GM19043 (cell line): Measurements from ENCODE around the gene ARSG.
"Not testable (repeated sequence)": the region's sequence is repeated elsewhere in the genome, so short reads cannot be mapped to it uniquely, and the experiment has no call there.

Experiments used
- ATAC-seq: cut with Tn5 transposase; IDR thresholded peaks from one replicate; pipeline ENCODE4 v1.9.1; 2021; ENCODE audit warnings: low read depth; ENCODE audit not compliant: unreplicated experiment

ARSG gene

DNA sequence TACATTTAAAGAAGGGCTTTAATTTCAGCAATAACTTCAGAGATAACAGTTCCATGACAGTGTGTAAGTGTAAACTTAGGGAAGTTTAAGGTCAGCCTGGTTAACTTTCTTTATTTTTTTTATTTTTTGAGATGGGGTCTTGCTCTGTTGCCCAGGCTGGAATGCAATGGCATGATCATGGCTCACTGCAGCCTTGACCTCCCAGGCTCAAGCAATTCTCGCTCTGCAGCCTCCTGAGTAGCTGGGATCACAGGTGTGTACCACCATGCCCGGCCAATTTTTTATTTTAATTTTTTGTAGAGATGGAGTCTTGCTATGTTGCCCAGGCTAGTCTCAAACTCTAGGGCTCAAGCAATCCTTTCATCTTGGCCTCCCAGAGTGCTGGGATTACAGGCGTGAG, 15.0 kb upstream of the ARSG start:
- not testable (repeated sequence) for ATAC-seq

DNA sequence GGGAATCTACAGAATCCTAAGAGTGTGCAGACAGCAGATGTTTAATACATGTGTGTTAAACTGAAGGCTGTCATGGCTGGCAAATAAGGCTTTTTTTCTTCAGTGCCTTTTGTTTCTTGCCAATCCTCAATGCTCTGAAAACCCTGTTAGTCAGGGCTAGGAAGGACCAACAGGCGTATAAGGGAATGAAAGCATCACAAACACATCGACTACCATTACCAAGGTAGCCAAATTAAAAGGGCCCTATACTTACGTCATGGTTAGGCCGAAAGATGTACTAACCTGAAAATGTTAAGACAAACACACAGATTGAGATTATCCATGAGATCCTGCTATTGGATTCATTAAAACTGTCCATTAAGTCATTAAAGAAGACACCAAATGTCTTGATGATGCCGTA, 13.5 kb upstream of the ARSG start:
- no peak for ATAC-seq

DNA sequence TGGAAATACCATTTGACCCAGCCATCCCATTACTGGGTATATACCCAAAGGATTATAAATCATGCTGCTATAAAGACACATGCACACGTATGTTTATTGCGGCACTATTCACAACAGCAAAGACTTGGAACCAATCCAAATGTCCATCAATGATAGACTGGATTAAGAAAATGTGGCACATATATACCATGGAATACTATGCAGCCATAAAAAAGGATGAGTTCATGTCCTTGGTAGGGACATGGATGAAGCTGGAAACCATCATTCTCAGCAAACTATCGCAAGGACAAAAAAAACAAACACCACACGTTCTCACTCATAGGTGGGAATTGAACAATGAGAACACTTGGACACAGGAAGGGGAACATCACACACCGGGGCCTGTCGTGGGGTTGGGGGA, 9.3 kb upstream of the ARSG start:
- ATAC-seq: not testable (repeated sequence)

DNA sequence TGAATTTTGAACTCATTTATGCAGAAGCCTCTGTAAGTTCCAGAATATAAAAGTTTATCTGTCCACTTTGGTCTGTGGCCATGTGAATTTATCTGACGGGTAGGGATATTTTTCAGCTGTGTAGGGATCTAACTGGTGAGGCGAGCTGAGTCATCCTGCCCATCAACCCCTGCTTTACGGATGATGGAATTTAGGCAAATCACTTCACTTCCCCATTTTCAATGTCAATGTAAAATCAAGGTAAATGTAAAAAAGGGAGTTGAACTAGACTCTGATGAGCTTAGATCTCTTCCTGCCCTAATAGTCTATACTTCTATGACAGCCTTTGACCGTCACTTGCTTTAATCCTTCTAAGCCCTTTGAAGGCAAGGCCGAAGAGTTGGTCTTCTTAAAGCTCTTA, 2.9 kb upstream of the ARSG start:
- peak; percentile 20 for ATAC-seq

- ATAC-seq: no peak
Observed at GRCh38 chr17:68288804-68289203, 2.5 kb upstream of the ARSG start.

DNA sequence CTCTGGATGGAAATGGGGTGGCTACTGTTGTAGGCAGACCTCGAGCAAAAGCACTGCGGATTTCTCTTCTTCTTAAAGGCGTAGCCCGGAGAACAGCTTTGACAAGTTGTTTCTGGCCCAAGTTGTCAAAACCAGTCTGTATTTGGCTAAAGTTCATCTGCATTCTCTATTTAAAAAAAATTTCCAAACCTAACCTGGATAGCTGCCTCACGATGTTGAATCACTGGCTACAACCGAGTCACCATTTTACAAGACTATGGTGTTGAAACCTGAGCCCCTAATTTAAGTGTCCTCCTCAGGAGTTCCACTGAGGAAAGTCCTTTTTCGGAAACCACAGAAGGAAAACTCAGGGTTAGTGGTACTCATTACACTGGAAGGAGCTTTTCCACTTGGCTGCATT, 1.8 kb upstream of the ARSG start:
- no peak for ATAC-seq

- no peak for ATAC-seq
Observed at GRCh38 chr17:68289936-68290267, 1.4 kb upstream of the ARSG start.

DNA sequence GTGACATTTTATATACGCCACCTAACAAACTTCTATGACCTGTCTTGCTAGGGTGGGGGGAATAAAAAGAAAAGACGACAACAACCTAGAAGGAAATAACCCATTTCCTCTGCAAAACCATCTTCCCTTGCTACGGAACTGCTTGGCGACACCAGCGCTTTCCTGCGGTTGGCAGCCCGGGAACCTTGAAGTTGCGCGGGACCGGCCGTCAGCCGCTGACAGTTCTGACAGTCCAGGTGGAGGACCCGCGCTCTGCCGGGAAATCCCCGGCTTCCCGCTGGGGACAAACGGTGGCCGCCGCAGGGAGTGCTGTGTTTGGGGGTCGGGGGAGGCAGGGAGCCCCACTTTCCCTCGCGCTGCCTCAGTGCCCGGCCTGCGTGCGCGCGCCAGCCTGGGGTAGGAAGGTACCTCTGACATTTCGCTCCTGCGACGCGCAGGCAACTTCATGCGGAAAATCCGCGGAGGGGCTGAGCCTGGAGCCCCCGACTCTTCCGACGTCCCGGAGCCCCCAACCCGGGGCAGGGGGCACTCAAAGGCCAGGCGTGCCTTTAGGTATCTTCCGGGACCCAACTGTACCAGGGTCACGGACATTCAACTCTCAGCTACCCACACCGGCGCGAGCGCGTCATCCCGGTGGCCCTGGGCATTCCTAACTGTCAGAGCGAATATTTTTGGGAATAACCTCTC, 884 bp upstream of the ARSG start:
- ATAC-seq: no peak

DNA sequence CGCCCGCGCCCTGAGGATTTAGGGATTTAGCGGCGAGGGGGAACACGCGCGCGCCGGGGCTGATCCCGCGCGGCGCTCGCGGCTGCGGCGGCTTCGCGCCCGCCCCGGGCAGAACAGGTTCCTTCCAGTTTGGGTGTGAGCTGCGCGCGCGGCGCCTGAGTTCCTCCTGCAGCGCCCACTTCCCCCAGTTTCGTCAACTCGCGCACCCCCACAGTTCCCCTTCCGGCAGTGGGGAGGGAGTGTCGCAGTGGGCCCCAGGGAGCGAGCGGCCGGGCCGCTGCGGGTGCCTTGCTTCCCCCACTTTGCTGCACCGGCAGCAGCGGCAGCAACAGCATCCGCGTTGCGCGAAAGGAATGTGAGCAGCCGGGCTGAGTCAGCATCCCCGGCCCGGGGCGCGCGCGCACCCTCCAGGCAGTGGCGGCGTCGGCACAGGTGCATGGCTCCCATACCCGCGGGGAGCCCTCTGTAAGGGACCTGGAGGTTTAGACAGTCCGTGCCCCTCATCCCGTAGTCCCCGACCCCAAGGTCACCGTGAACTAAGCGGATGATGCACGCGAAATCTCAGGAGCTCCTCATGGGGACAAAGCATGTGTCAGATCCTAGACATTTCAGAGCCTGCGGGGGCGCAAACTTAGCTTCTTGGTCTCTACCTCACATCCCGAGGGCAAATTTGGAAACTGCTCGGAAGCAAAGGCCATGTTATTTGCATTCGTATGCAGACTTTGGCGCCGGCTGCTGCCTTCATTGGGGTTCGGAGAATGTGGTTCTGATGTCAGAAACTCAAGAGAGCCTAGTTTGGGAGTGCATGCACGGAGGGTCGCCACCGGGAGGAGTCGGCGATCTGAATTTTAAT, 767 bp downstream of the ARSG start:
- ATAC-seq: peak; percentile 48

DNA sequence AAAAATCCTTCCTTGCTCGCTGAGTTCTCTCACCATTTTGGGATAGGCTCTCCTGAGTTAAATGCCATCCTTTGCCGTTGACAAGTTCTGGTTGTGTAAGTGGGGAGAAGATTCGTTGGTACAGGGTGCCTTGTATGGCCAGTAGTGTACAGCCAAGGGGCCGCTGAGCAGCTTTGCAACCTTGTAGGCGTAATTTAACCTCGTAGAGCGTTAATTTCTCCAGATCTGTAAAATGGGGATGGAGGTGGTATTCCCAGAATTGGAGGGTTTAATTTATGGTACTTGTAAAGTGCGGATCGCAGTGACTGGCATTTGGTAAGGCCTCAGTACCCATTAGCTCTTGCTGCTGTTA, 1.4 kb downstream of the ARSG start:
- no peak for ATAC-seq

GRCh38 chr17:68293490-68294195, 2.3 kb downstream of the ARSG start:
- no peak for ATAC-seq

- ATAC-seq: no peak
Observed at GRCh38 chr17:68294196-68294555, 2.9 kb downstream of the ARSG start.

DNA sequence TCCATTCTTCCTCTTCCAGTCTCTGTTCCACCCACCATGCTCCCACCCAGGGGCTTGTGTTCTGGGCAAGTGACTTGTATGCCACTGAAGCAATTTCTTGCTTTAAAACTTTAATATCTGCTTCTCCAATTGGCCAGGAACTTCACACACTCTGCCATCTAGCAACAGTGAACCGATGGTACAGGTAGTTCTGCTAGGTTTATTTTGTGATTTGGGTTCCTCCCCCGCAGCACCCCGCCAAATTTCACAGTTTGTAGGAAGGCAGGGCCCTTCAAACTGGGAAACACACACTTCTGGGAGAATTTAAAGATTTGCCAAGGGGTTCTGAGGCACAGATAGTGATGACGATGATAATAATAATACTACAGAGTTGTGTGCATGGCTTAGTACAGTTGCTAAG, 3.3 kb downstream of the ARSG start:
- ATAC-seq: no peak

DNA sequence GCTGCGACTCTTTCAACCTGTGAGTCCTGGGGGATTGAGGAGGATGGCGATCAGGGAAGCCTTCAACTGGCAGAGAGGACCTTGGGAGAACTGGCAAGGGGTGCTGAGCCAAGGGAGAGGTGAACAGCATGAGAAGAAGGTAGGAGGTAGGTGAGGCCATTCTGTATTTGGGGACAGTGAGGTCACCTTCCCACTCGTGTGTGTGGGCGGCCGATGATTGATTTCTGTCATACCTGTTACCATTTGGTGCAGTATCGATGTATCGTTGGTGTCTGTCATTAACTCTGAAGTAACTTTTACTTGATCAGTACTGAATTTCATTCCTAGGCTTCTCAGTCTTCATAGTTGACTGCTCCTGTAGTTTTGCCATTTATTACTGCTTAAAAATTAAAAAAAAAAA, 3.8 kb downstream of the ARSG start:
- ATAC-seq: no peak

DNA sequence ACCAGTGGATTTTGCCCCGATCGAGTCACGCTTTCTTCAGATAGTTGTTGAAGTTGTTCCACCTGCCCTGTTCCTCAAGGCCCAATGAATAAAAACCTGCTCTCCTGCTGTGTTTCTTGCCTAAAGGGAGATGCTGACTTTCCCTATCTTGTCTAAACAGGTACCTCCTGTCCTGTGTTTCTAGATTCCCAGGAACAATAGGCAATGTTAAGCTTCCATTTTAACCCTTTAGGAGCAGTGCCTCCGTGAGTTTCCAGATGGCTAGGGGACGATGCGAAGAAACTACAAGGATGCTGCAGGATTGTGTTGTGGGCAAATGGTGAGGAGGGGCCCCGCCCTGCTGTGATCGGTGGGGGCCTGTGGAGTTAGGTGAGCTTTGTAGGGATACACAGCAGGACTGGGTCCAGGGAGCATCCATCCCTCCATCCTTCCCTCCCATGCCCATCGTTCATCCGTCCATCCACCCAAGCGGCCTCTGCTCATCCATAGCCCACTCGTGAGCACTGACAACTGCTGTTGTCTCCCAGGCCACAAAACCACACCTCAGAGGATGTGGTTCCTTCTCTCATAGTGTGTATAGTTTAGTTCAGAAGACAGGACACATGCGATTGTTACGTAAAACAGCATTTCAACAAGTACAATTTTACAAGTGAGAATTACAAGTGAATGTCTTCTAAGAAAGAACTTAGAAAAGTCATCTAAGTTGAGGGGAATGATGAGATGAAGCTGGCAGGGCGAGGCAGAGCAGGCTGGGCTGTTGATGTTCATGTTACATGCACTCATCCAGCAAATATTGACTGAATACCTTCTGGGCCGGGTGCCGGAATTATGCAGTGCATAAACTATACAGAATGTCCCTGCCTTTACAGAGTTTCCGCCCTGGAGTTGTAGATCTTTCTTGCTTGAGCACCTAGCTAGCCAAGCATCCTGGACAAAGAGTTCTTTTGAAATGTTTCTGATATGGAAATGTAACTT, 5.2 kb downstream of the ARSG start:
- ATAC-seq: no peak

DNA sequence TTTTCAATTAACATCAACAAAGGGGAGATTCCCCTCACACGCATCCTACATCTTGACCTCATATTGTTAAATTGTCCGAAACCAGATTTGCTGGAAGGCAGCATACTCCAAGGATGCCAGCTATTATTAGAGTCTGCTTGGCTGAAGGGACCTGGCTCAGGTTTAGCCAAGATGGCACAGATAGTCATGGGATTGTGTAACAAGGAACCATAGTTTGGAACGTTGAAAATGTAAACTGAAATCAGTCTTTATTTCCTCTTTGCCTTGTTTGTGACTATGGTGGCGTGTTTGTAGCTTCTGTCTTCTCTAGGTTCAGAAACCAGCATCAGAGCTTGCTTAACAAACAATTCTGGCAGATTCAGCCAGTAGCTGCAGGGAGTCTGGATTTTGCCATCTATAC, 5.9 kb downstream of the ARSG start:
- no peak for ATAC-seq

- ATAC-seq: no peak
Observed at GRCh38 chr17:68298601-68299000, 7.3 kb downstream of the ARSG start.

DNA sequence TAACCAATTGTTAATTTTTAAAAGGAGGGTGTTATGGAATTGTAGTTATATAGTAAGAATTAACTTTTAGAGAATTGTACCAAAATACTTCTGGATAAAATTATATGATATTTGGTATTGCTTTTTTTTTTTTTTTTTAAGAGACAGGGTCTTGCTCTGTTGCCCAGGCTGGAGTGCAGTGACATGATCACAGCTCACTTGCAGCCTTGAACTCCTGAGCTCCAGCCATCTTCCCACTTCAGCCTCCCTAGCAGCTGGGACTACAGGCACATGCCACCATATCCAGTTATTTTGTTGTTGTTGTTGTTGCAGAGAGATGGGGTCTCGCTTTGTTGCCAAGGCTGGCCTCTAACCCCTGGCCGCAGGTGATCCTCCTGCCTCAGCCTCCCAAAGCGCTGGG, 8.5 kb downstream of the ARSG start:
- no peak for ATAC-seq

DNA sequence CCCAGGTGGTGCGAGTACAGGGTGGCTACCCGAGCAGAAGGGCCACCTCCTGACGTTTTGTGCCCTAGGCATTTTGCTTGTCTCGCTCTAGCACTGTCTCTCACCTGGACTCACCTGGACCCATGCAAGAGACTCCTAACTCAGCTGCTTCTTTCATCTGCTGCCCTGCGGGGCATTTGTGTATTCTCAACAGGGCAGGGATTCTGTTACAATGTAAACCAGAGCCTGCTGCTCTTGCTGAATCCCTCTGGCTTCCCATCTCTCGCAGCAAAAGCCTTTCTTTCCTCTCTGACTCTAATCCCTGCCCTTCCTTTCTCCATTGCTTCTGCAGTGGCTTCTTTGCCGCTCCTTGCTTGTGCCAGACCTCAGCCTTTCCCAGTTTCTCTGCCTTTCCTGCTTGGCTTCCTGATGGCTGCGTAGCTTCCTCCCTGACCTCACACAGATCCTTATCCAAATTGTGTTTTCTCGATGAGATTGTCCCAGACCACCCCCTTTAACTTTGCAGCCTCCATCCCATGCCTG, 10.2 kb downstream of the ARSG start:
- ATAC-seq: no peak

DNA sequence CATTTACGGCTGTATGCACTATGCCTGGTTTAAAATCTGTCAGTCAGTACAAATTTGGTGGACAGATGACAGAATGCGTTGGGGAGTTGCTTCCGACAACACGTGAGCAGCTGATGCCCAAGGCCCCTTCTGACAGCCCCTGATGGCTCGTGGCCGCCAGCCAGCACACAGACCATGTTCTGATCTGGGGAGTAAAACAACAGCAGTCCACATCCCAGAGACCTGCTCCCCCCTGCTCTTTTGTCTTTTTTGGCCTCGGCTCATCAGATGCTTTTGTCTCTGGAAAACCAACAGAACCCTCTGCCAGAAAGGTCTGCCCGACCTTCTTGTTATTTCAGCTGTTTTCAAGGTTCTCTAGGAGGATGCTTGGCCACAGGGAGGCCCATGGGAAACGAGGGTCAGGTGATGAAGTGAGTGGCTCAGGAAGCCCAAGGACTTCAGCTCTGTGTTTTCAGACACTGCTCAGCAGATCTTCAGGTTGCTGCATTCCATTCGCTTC, 10.8 kb downstream of the ARSG start:
- ATAC-seq: no peak
